ENCODE results near the gene JUNB. TPM values are rescaled to one million over a fixed set of nuclear protein-coding genes. Genes with fewer than 3 reads are reported as not detected.

The JUNB gene
- total RNA-seq, 1 experiment from 2014 or later, result 194 TPM

DNA sequence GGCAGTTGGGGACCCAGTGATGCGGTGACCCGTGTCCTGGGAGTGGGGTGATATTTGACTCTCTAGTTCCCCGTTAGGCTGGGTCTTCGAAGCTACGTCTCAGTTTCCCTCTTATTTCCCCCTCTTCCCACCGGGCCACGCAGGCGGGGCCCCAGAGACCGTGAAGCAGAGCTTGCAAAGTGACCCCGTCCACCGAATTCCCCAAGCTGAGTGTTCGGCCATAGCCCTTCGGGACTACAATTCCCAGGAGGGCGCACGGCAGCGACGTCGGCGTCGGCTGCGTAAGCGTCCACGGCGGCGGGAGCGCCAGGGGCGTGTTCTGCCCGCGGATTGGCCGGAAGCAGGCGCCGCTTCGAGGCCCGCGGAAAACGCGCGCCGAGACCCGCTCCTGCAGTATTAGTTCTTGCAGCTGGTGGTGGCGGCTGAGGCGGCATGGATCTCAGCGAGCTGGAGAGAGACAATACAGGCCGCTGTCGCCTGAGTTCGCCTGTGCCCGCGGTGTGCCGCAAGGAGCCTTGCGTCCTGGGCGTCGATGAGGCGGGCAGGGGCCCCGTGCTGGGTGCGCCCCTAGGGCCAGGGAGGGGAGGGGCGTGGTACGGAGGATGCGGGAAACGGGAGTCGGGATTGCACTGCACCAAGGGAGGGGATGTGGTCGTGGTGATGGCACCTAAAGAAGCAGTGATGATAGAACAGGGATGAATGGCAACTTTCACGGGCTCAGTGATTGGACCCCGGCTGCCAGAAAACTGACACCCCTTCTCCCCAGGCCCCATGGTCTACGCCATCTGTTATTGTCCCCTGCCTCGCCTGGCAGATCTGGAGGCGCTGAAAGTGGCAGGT, 15.2 kb downstream of the JUNB start, which contains the start of gene RNASEH2A (continued):
- peak; percentile 85 for TF ChIP-seq POLR2AphosphoS5 (IDR thresholded peaks at IDR 0.05; ENCODE audit: low read depth, low read length)
- no peak for TF ChIP-seq CEBPB (IDR thresholded peaks at IDR 0.05; ENCODE audit: low read depth)
- TF ChIP-seq ATF3 (IDR thresholded peaks at IDR 0.05), result no peak
- peak; percentile 76; the same call in 1 of the 2 replicates for TF ChIP-seq ZFX (IDR thresholded peaks at IDR 0.05)
- no peak for TF ChIP-seq EZH2 (IDR thresholded peaks at IDR 0.05)
- TF ChIP-seq, protein P1, sequence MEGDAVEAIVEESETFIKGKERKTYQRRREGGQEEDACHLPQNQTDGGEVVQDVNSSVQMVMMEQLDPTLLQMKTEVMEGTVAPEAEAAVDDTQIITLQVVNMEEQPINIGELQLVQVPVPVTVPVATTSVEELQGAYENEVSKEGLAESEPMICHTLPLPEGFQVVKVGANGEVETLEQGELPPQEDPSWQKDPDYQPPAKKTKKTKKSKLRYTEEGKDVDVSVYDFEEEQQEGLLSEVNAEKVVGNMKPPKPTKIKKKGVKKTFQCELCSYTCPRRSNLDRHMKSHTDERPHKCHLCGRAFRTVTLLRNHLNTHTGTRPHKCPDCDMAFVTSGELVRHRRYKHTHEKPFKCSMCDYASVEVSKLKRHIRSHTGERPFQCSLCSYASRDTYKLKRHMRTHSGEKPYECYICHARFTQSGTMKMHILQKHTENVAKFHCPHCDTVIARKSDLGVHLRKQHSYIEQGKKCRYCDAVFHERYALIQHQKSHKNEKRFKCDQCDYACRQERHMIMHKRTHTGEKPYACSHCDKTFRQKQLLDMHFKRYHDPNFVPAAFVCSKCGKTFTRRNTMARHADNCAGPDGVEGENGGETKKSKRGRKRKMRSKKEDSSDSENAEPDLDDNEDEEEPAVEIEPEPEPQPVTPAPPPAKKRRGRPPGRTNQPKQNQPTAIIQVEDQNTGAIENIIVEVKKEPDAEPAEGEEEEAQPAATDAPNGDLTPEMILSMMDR (IDR thresholded peaks at IDR 0.05 in 2 of 3, conservative IDR thresholded peaks at IDR 0.05 in 1 of 3; ENCODE audit: borderline replicate concordance in 1 of 3, insufficient read depth in 1 of 3, low read depth in 2 of 3, low read length in 2 of 3), result no peak

DNA sequence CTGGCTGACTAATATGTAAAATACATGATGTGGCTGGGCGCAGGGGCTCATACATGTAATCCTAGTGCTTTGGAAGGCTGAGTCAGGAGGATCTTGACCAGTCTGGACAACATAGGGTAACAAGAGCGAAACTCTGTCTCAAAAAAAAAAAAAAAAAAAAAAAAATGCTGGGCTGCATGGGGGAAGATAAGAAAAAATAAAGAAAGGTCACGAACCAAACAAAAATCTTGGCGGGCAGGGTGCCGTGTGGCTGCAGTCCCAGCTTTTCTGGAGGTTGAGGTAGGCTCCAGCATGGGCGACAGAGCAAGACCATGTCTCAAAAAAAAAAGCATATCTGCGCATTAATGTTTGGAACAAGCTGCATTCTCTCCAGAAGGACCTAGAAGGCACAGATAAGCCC, 23.8 kb downstream of the JUNB start:
- ATAC-seq (no peak), DNase-seq (ENCODE audit: low read depth, low spot score) (no peak)
- Histone ChIP-seq H3K79me2 (ENCODE audit: insufficient read depth, low read length) (no peaks in the 10 kb centered on the region), H3K9ac (ENCODE audit: low read length) (no peak overlapping the region), H4K20me1 (ENCODE audit: insufficient read depth) (no peaks in the 10 kb centered on the region), H3K27ac (ENCODE audit: low read depth, low read length) (no peak overlapping the region), H3K36me3 (ENCODE audit: control insufficient read depth in 1 of 2, insufficient read depth in 2 of 2, low read length in 2 of 2) (peaks cover 2% of the 10 kb centered on the region in 2 experiments; a peak in 3 of 4 replicates), H3K4me2 (ENCODE audit: low read length) (no peak overlapping the region), H3K9me2 (ENCODE audit: insufficient read depth) (no peaks in the 10 kb centered on the region), H3K9me3 (ENCODE audit: control insufficient read depth in 1 of 2, insufficient read depth in 1 of 2, low read depth in 1 of 2, low read length in 2 of 2) (no peaks in the 10 kb centered on the region), H2AFZ (ENCODE audit: low read depth, low read length, poor library complexity, severe bottlenecking) (no peak overlapping the region), H3K4me3 (replicated peaks in 1 of 2; ENCODE audit: low read depth in 1 of 2, low read length in 2 of 2) (no peak overlapping the region), H3K4me1 (ENCODE audit: control insufficient read depth in 1 of 2, insufficient read depth in 2 of 2, low read length in 2 of 2) (no peaks in the 10 kb centered on the region), H3K27me3 (ENCODE audit: insufficient read depth, low read length) (no peaks in the 10 kb centered on the region)
- ChIA-PET CTCF (no interaction called here), POLR2A (interaction anchor here (0.5 kb wide), 1 partner anchor 118 kb away, joined by 3 read pairs; no protein-coding TSS in a partner anchor), RAD21 (ENCODE audit: low non-redundant PET in 1 of 2, low total read pairs in 2 of 2, uncharacterized antibody in 2 of 2, unreplicated experiment in 2 of 2) (no interaction called here)
- no TSS peak for BruUV-seq (replicated peaks)
- intact Hi-C loops (cut with micrococcal nuclease), result no loop called here
- TF ChIP-seq ZBTB33 (IDR thresholded peaks at IDR 0.05; ENCODE audit: extremely low read depth, insufficient replicate concordance, low read length) (no peak), SRF (IDR thresholded peaks at IDR 0.05; ENCODE audit: low read depth) (no peak), TCF7L2 (IDR thresholded peaks at IDR 0.05; ENCODE audit: borderline replicate concordance, extremely low read depth, insufficient read depth, insufficient read length) (no peak), FOSL1 (IDR thresholded peaks at IDR 0.05; ENCODE audit: low read depth) (no peak), EZH2phosphoT487 (IDR thresholded peaks at IDR 0.05; ENCODE audit: borderline replicate concordance) (no peak), CEBPB (IDR thresholded peaks at IDR 0.05; ENCODE audit: low read depth) (no peak), ATF3 (IDR thresholded peaks at IDR 0.05) (no peak), EGR1 (IDR thresholded peaks at IDR 0.05; ENCODE audit: low read depth) (no peak), ZFX (IDR thresholded peaks at IDR 0.05) (no peak)
- TF ChIP-seq, protein P1 (IDR thresholded peaks at IDR 0.05 in 2 of 3, conservative IDR thresholded peaks at IDR 0.05 in 1 of 3; ENCODE audit: borderline replicate concordance in 1 of 3, insufficient read depth in 1 of 3, low read depth in 2 of 3, low read length in 2 of 3), result no peak
